GM12801 (cell line): ENCODE results near the gene HIVEP3.

ENCODE experiments used
- CTCF ChIP-seq: IDR thresholded peaks from one replicate; pipeline ENCODE4 v1.5.1; 2011; ENCODE audit warnings: control low read depth; ENCODE audit not compliant: insufficient read length; ENCODE audit errors: extremely low read depth

Gene HIVEP3

GRCh38 chr1:41900603-41901444 lies 17.9 kb downstream of the HIVEP3 start:
- TF ChIP-seq CTCF = no peak

- no peak for TF ChIP-seq CTCF
These were observed 20.5 kb downstream of the HIVEP3 start for GRCh38 chr1:41898191-41898713.

- TF ChIP-seq CTCF = no peak
These were observed 23.2 kb downstream of the HIVEP3 start for GRCh38 chr1:41895552-41895951.

GRCh38 chr1:41894808-41895483 lies 23.8 kb downstream of the HIVEP3 start:
- no peak for TF ChIP-seq CTCF

- no peak for TF ChIP-seq CTCF
These were observed 24.5 kb downstream of the HIVEP3 start for GRCh38 chr1:41894101-41894807.

GRCh38 chr1:41892301-41892781 lies 26.4 kb downstream of the HIVEP3 start:
- no peak for TF ChIP-seq CTCF
